HEK293 (cell line): ENCODE measurements around the gene ORC4.

Experiments
- BCL11B ChIP-seq: fragments of 450-650 bp; formaldehyde crosslinking; IDR thresholded peaks from 2 replicates; pipeline ENCODE4 v1.5.1; 2016; ENCODE audit warnings: low read depth, missing biosample characterization, missing genetic modification characterization
- GLI2 ChIP-seq: fragments of 450-650 bp; formaldehyde crosslinking; IDR thresholded peaks from 2 replicates; pipeline ENCODE4; 2017; ENCODE audit warnings: missing biosample characterization, missing genetic modification characterization, low read depth, borderline replicate concordance
- HOXC10 ChIP-seq: sonication (generic); formaldehyde crosslinking; IDR thresholded peaks from 2 replicates; pipeline ENCODE4 v1.8.1; 2023; ENCODE audit warnings: mild to moderate bottlenecking, missing genetic modification reagents
- IKZF3 ChIP-seq: fragments of 450-650 bp; IDR thresholded peaks from 2 replicates; pipeline ENCODE4 v1.5.0; 2018; ENCODE audit warnings: missing biosample characterization, mild to moderate bottlenecking, missing genetic modification characterization, moderate library complexity
- KLF1 ChIP-seq: fragments of 450-650 bp; formaldehyde crosslinking; IDR thresholded peaks from 2 replicates; pipeline ENCODE4 v1.5.1; 2016; ENCODE audit warnings: missing biosample characterization, missing genetic modification characterization
- KLF10 ChIP-seq: fragments of 450-650 bp; IDR thresholded peaks from 2 replicates; pipeline ENCODE4 v1.5.1; 2018; ENCODE audit warnings: missing biosample characterization, mild to moderate bottlenecking, missing genetic modification characterization
- RBAK ChIP-seq: fragments of 450-650 bp; formaldehyde crosslinking; IDR thresholded peaks from 2 replicates; pipeline ENCODE4 v1.5.1; 2016; ENCODE audit warnings: missing biosample characterization, missing genetic modification characterization
- SP7 ChIP-seq: fragments of 450-650 bp; formaldehyde crosslinking; IDR thresholded peaks from 2 replicates; pipeline ENCODE4 v1.5.1; 2016; ENCODE audit warnings: missing biosample characterization, missing genetic modification characterization
- ZBTB21 ChIP-seq: fragments of 450-650 bp; formaldehyde crosslinking; IDR thresholded peaks from 2 replicates; pipeline ENCODE4 v1.5.1; 2017; ENCODE audit warnings: missing biosample characterization, missing genetic modification characterization
- ZNF140 ChIP-seq: fragments of 450-650 bp; formaldehyde crosslinking; IDR thresholded peaks from 2 replicates; pipeline ENCODE4 v1.5.1; 2016; ENCODE audit warnings: missing biosample characterization, missing genetic modification characterization
- ZNF211 ChIP-seq: fragments of 450-650 bp; formaldehyde crosslinking; IDR thresholded peaks from 2 replicates; pipeline ENCODE4 v1.5.1; 2016; ENCODE audit warnings: low read depth, missing biosample characterization, missing genetic modification characterization
- ZNF266 ChIP-seq: fragments of 450-650 bp; formaldehyde crosslinking; IDR thresholded peaks from 2 replicates; pipeline ENCODE4 v1.5.1; 2016; ENCODE audit warnings: missing biosample characterization, missing genetic modification characterization, low read depth
- ZNF274 ChIP-seq, 2 experiments: fragments of 200-500 bp in 1 of 2; fragments of 450-650 bp in 1 of 2; sonication (Bioruptor generic) in 1 of 2; formaldehyde crosslinking in 1 of 2; IDR thresholded peaks; 2 replicates each; pipeline versions ENCODE4 v1.5.1 to v1.6.1; 2014 to 2016; ENCODE audit warnings: borderline replicate concordance in 1 of 2, inconsistent platforms in 1 of 2, low read length in 1 of 2, missing biosample characterization in 1 of 2, missing genetic modification characterization in 1 of 2
- ZNF292 ChIP-seq: fragments of 450-650 bp; formaldehyde crosslinking; IDR thresholded peaks from 2 replicates; pipeline ENCODE4 v1.5.1; 2016; ENCODE audit warnings: low read depth, missing biosample characterization, missing genetic modification characterization, borderline replicate concordance
- ZNF350 ChIP-seq: fragments of 450-650 bp; formaldehyde crosslinking; IDR thresholded peaks from 2 replicates; pipeline ENCODE4 v1.5.0; 2017; ENCODE audit warnings: missing biosample characterization, mild to moderate bottlenecking, missing genetic modification characterization
- ZNF416 ChIP-seq: fragments of 450-650 bp; formaldehyde crosslinking; IDR thresholded peaks from 2 replicates; pipeline ENCODE4 v1.5.1; 2016; ENCODE audit warnings: missing biosample characterization, missing genetic modification characterization
- ZNF544 ChIP-seq: fragments of 450-650 bp; formaldehyde crosslinking; IDR thresholded peaks from 2 replicates; pipeline ENCODE4 v1.5.0; 2017; ENCODE audit warnings: missing biosample characterization, missing genetic modification characterization
- ZNF558 ChIP-seq: fragments of 450-650 bp; formaldehyde crosslinking; IDR thresholded peaks from 2 replicates; pipeline ENCODE4 v1.5.1; 2016; ENCODE audit warnings: missing biosample characterization, missing genetic modification characterization
- ZNF596 ChIP-seq: fragments of 450-650 bp; IDR thresholded peaks from 2 replicates; pipeline ENCODE4 v1.5.0; 2018; ENCODE audit warnings: missing biosample characterization, mild to moderate bottlenecking, missing genetic modification characterization, moderate library complexity
- ZNF610 ChIP-seq: fragments of 450-650 bp; formaldehyde crosslinking; IDR thresholded peaks from 2 replicates; pipeline ENCODE4 v1.5.1; 2016; ENCODE audit warnings: missing biosample characterization, missing genetic modification characterization, borderline replicate concordance
- ZNF623 ChIP-seq: fragments of 450-650 bp; formaldehyde crosslinking; IDR thresholded peaks from 2 replicates; pipeline ENCODE4 v1.5.1; 2016; ENCODE audit warnings: missing biosample characterization, missing genetic modification characterization
- ZNF624 ChIP-seq: fragments of 450-650 bp; formaldehyde crosslinking; IDR thresholded peaks from 2 replicates; pipeline ENCODE4 v1.5.1; 2017; ENCODE audit warnings: missing biosample characterization, missing genetic modification characterization
- ZNF707 ChIP-seq: fragments of 450-650 bp; formaldehyde crosslinking; IDR thresholded peaks from 2 replicates; pipeline ENCODE4 v1.5.1; 2016; ENCODE audit warnings: missing biosample characterization, missing genetic modification characterization
- ZNF76 ChIP-seq: fragments of 450-650 bp; formaldehyde crosslinking; IDR thresholded peaks from 2 replicates; pipeline ENCODE4; 2016; ENCODE audit warnings: low read depth, missing biosample characterization, missing genetic modification characterization, borderline replicate concordance
- TF ChIP-seq, protein P1 (sequence below): fragments of 450-650 bp; formaldehyde crosslinking; IDR thresholded peaks from 2 replicates; pipeline ENCODE4 v1.5.1; 2016; ENCODE audit warnings: missing biosample characterization, missing genetic modification characterization
- TF ChIP-seq, protein P2 (sequence below): fragments of 450-650 bp; IDR thresholded peaks from 2 replicates; pipeline ENCODE4 v1.5.1; 2018; ENCODE audit warnings: missing biosample characterization, missing genetic modification characterization
- TF ChIP-seq, protein P3 (sequence below): fragments of 450-650 bp; formaldehyde crosslinking; IDR thresholded peaks from 2 replicates; pipeline ENCODE4 v1.5.1; 2016; ENCODE audit warnings: missing biosample characterization, missing genetic modification characterization
- TF ChIP-seq, protein P4 (sequence below): fragments of 450-650 bp; formaldehyde crosslinking; IDR thresholded peaks from 2 replicates; pipeline ENCODE4 v1.5.1; 2017; ENCODE audit warnings: missing biosample characterization, missing genetic modification characterization
- TF ChIP-seq, protein P5 (sequence below): fragments of 450-650 bp; formaldehyde crosslinking; IDR thresholded peaks from 2 replicates; pipeline ENCODE4 v1.5.1; 2016; ENCODE audit warnings: missing biosample characterization, missing genetic modification characterization
- TF ChIP-seq, protein P6 (sequence below): fragments of 450-650 bp; formaldehyde crosslinking; IDR thresholded peaks from 2 replicates; pipeline ENCODE4 v1.5.1; 2017; ENCODE audit warnings: missing biosample characterization, missing genetic modification characterization
- TF ChIP-seq, protein P7 (sequence below): fragments of 450-650 bp; formaldehyde crosslinking; IDR thresholded peaks from 2 replicates; pipeline ENCODE4 v1.5.1; 2016; ENCODE audit warnings: missing biosample characterization, missing genetic modification characterization

The ORC4 gene

DNA sequence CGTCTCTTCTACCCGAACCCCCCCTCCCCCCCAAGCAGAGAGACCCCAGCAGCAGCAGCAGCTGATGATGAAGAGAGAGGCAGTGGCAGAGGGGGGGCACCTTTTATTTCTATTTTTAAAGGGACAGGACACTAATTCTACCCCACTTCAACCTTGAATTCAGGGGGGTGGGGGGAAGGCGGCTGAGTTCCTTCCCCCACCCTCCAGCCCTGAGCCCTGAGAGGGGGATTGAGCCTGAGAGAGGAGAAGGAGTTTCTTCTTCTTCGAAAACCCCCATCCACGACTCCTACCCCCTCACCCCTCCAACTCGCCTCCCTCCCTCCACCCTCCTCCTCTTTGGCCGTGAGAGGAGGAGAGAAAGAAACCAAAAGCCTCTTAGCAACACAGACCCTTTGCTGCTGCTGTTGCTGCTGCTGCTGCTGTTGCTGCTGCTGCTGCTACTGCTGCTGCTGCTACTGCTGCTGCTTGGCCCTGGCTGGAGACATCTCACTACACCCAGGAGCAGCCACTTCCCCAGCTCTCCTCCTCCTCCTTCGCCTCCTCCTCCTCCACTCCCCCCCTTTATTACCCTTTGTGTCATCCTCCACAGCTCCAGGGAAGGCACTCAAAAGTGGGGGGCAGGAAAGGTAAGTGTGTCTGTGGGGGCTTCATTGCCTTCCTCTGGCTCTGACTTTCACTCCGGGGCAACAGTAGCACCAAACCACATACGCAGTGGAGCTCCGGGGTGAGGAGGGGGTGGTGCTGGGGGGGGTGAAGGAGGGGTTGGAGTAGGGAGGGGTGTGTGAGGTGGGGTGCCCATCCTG is 723 bp upstream of the ORC4 start, which contains the start of gene MBD5 (continued):
- TF ChIP-seq, protein P1, sequence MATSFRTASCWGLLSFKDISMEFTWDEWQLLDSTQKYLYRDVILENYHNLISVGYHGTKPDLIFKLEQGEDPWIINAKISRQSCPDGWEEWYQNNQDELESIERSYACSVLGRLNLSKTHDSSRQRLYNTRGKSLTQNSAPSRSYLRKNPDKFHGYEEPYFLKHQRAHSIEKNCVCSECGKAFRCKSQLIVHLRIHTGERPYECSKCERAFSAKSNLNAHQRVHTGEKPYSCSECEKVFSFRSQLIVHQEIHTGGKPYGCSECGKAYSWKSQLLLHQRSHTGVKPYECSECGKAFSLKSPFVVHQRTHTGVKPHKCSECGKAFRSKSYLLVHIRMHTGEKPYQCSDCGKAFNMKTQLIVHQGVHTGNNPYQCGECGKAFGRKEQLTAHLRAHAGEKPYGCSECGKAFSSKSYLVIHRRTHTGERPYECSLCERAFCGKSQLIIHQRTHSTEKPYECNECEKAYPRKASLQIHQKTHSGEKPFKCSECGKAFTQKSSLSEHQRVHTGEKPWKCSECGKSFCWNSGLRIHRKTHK (tag by site-specific recombination) = no peak
- TF ChIP-seq, protein P2, sequence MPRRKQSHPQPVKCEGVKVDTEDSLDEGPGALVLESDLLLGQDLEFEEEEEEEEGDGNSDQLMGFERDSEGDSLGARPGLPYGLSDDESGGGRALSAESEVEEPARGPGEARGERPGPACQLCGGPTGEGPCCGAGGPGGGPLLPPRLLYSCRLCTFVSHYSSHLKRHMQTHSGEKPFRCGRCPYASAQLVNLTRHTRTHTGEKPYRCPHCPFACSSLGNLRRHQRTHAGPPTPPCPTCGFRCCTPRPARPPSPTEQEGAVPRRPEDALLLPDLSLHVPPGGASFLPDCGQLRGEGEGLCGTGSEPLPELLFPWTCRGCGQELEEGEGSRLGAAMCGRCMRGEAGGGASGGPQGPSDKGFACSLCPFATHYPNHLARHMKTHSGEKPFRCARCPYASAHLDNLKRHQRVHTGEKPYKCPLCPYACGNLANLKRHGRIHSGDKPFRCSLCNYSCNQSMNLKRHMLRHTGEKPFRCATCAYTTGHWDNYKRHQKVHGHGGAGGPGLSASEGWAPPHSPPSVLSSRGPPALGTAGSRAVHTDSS (tag by site-specific recombination) = peak; percentile 64
- TF ChIP-seq, protein P3, sequence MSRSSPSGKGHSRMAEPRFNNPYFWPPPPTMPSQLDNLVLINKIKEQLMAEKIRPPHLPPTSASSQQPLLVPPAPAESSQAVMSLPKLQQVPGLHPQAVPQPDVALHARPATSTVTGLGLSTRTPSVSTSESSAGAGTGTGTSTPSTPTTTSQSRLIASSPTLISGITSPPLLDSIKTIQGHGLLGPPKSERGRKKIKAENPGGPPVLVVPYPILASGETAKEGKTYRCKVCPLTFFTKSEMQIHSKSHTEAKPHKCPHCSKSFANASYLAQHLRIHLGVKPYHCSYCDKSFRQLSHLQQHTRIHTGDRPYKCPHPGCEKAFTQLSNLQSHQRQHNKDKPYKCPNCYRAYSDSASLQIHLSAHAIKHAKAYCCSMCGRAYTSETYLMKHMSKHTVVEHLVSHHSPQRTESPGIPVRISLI (tag by site-specific recombination) = no peak
- TF ChIP-seq ZNF76 (tag by site-specific recombination) = no peak
- TF ChIP-seq ZNF416 = no peak
- TF ChIP-seq, protein P4, sequence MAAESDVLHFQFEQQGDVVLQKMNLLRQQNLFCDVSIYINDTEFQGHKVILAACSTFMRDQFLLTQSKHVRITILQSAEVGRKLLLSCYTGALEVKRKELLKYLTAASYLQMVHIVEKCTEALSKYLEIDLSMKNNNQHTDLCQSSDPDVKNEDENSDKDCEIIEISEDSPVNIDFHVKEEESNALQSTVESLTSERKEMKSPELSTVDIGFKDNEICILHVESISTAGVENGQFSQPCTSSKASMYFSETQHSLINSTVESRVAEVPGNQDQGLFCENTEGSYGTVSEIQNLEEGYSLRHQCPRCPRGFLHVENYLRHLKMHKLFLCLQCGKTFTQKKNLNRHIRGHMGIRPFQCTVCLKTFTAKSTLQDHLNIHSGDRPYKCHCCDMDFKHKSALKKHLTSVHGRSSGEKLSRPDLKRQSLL (tag by site-specific recombination) = no peak
- TF ChIP-seq SP7 (tag by site-specific recombination) = no peak
- no peak for TF ChIP-seq BCL11B (tag by site-specific recombination)
- no peak for TF ChIP-seq KLF10 (tag by site-specific recombination)
- no peak for TF ChIP-seq ZNF544 (tag by site-specific recombination)
- TF ChIP-seq GLI2 (tag by site-specific recombination) = no peak
- TF ChIP-seq ZBTB21 (tag by site-specific recombination) = no peak
- TF ChIP-seq KLF1 (tag by site-specific recombination) = no peak
- TF ChIP-seq RBAK (tag by site-specific recombination) = no peak
- TF ChIP-seq ZNF623 = no peak
- no peak; the same call in 1 of the 2 replicates for TF ChIP-seq ZNF596 (tag by site-specific recombination)
- TF ChIP-seq, protein P5, sequence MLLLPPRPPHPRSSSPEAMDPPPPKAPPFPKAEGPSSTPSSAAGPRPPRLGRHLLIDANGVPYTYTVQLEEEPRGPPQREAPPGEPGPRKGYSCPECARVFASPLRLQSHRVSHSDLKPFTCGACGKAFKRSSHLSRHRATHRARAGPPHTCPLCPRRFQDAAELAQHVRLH (tag by site-specific recombination) = no peak
- TF ChIP-seq IKZF3 (tag by site-specific recombination) = no peak
- TF ChIP-seq, protein P6, sequence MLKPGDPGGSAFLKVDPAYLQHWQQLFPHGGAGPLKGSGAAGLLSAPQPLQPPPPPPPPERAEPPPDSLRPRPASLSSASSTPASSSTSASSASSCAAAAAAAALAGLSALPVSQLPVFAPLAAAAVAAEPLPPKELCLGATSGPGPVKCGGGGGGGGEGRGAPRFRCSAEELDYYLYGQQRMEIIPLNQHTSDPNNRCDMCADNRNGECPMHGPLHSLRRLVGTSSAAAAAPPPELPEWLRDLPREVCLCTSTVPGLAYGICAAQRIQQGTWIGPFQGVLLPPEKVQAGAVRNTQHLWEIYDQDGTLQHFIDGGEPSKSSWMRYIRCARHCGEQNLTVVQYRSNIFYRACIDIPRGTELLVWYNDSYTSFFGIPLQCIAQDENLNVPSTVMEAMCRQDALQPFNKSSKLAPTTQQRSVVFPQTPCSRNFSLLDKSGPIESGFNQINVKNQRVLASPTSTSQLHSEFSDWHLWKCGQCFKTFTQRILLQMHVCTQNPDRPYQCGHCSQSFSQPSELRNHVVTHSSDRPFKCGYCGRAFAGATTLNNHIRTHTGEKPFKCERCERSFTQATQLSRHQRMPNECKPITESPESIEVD = no peak
- TF ChIP-seq, protein P7, sequence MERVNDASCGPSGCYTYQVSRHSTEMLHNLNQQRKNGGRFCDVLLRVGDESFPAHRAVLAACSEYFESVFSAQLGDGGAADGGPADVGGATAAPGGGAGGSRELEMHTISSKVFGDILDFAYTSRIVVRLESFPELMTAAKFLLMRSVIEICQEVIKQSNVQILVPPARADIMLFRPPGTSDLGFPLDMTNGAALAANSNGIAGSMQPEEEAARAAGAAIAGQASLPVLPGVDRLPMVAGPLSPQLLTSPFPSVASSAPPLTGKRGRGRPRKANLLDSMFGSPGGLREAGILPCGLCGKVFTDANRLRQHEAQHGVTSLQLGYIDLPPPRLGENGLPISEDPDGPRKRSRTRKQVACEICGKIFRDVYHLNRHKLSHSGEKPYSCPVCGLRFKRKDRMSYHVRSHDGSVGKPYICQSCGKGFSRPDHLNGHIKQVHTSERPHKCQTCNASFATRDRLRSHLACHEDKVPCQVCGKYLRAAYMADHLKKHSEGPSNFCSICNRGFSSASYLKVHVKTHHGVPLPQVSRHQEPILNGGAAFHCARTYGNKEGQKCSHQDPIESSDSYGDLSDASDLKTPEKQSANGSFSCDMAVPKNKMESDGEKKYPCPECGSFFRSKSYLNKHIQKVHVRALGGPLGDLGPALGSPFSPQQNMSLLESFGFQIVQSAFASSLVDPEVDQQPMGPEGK = peak; percentile 69
- TF ChIP-seq ZNF140 (tag by site-specific recombination) = no peak
- TF ChIP-seq ZNF610 (tag by site-specific recombination) = no peak
- no peak for TF ChIP-seq ZNF558 (tag by site-specific recombination)
- TF ChIP-seq ZNF292 (tag by site-specific recombination) = no peak
- no peak for TF ChIP-seq ZNF624
- TF ChIP-seq ZNF266 = no peak
- TF ChIP-seq ZNF211 (tag by site-specific recombination) = no peak
- TF ChIP-seq ZNF350 (tag by site-specific recombination) = no peak
- TF ChIP-seq ZNF707 (tag by site-specific recombination) = no peak
- TF ChIP-seq HOXC10 = no peak
- TF ChIP-seq ZNF274 (IDR thresholded peaks at IDR 0.05; ENCODE audit: low read length) = no peak
- no peak for TF ChIP-seq ZNF274 (tag by site-specific recombination; IDR thresholded peaks at IDR 0.05; ENCODE audit: borderline replicate concordance)
